HG02973 (cell line): ENCODE data around the gene LPCAT3.

ENCODE experiments used
- ATAC-seq: cut with Tn5 transposase; IDR thresholded peaks from one replicate; pipeline ENCODE4 v1.9.1; 2021; ENCODE audit warnings: moderate library complexity; ENCODE audit not compliant: unreplicated experiment

The LPCAT3 gene

GRCh38 chr12:6965026-6965661 lies 53.1 kb downstream of the LPCAT3 start:
- peak; percentile 36 for ATAC-seq

GRCh38 chr12:6964605-6965025 lies 53.7 kb downstream of the LPCAT3 start:
- peak; percentile 7 for ATAC-seq

- no peak for ATAC-seq
Measured at GRCh38 chr12:6963791-6964413, 54.4 kb downstream of the LPCAT3 start.

GRCh38 chr12:6963016-6963731 lies 55.1 kb downstream of the LPCAT3 start:
- ATAC-seq: no peak

- ATAC-seq: no peak
Measured at GRCh38 chr12:6962285-6963015, 55.8 kb downstream of the LPCAT3 start.

- no peak for ATAC-seq
Measured at GRCh38 chr12:6961695-6962284, 56.5 kb downstream of the LPCAT3 start.

- no peak for ATAC-seq
Measured at GRCh38 chr12:6961278-6961694, 57.0 kb downstream of the LPCAT3 start.

- ATAC-seq: no peak
Measured at GRCh38 chr12:6960593-6961277, 57.5 kb downstream of the LPCAT3 start.

- no peak for ATAC-seq
Measured at GRCh38 chr12:6959805-6960592, 58.3 kb downstream of the LPCAT3 start.

- peak; percentile 28 for ATAC-seq
Measured at GRCh38 chr12:6959058-6959804, 59.0 kb downstream of the LPCAT3 start.

GRCh38 chr12:6958609-6959057 lies 59.6 kb downstream of the LPCAT3 start:
- peak; percentile 1 for ATAC-seq

GRCh38 chr12:6957741-6958608 lies 60.3 kb downstream of the LPCAT3 start:
- ATAC-seq: no peak

GRCh38 chr12:6957151-6957701 lies 61.0 kb downstream of the LPCAT3 start:
- no peak for ATAC-seq

GRCh38 chr12:6956021-6956727 lies 62.1 kb downstream of the LPCAT3 start:
- ATAC-seq: no peak

- no peak for ATAC-seq
Measured at GRCh38 chr12:6955108-6956020, 62.9 kb downstream of the LPCAT3 start.
